H1 (cell line): ENCODE results near the gene HOXB7. TPM values are rescaled to one million over a fixed set of nuclear protein-coding genes. Genes with fewer than 3 reads are reported as not detected.

ENCODE experiments used
- CTCF ChIA-PET: fragments of 300-600 bp; sonication (Branson Sonifier 250); formaldehyde crosslinking; loops from one replicate; lab custom pipeline; 2021; ENCODE audit not compliant: partially characterized antibody; lab: Charles Lee
- POLR2A ChIA-PET: fragments of 300-600 bp; sonication (Branson Sonifier 250); formaldehyde crosslinking; loops from one replicate; lab custom pipeline; 2021; ENCODE audit warnings: inconsistent platforms; ENCODE audit not compliant: partially characterized antibody; lab: Charles Lee
- DNase-seq, 2 experiments: peaks; one replicate each; pipeline versions ENCODE4 v3.0.0 to v3.0.0-alpha.2; 2010 to 2022; ENCODE audit warnings: low spot score in 2 of 2, low read depth in 1 of 2, mixed read lengths in 1 of 2
- FAIRE-seq: peaks from 2 replicates; lab custom pipeline; 2011; peaks lifted over from hg19 to GRCh38; lab: Jason Lieb, UNC
- H2AFZ ChIP-seq: 2 replicates; pipeline ENCODE4 v1.8.1; 2012; ENCODE audit warnings: low read length, inconsistent platforms
- H2AK5ac ChIP-seq: 2 replicates; pipeline ENCODE4 v1.6.1; 2013; ENCODE audit warnings: low read depth, low read length
- H2BK120ac ChIP-seq: replicated peaks from 2 replicates; pipeline ENCODE3; 2013; ENCODE audit warnings: low read depth, low read length, inconsistent platforms
- H2BK12ac ChIP-seq: 2 replicates; pipeline ENCODE4 v1.6.1; 2013; ENCODE audit warnings: low read depth, low read length
- H2BK15ac ChIP-seq: 2 replicates; pipeline ENCODE4 v1.6.1; 2013; ENCODE audit warnings: low read length
- H2BK20ac ChIP-seq: 2 replicates; pipeline ENCODE4 v1.6.1; 2013; ENCODE audit warnings: low read length
- H2BK5ac ChIP-seq: 2 replicates; pipeline ENCODE4 v1.6.1; 2013; ENCODE audit warnings: low read depth, low read length
- H3K14ac ChIP-seq: 2 replicates; pipeline ENCODE4 v1.6.1; 2013; ENCODE audit warnings: inconsistent platforms; ENCODE audit not compliant: insufficient read length
- H3K18ac ChIP-seq: 2 replicates; pipeline ENCODE4 v1.6.1; 2013; ENCODE audit warnings: low read length; ENCODE audit errors: extremely low read depth
- H3K23ac ChIP-seq: 2 replicates; pipeline ENCODE4 v1.6.1; 2013; ENCODE audit warnings: inconsistent platforms; ENCODE audit not compliant: insufficient read length
- H3K23me2 ChIP-seq: 2 replicates; pipeline ENCODE4 v1.6.1; 2013; ENCODE audit warnings: low read depth, low read length
- H3K27ac ChIP-seq: 2 replicates; pipeline ENCODE4 v1.6.1; 2011; ENCODE audit warnings: low read depth, low read length, inconsistent platforms
- H3K27me3 ChIP-seq, 4 experiments: replicated peaks in 1 of 4; 1 replicate in 1 of 4; 2 replicates in 3 of 4; pipeline versions ENCODE4 v1.6.1 to v1.8.1; 2011 to 2013; ENCODE audit warnings: low read length in 3 of 4, mild to moderate bottlenecking in 3 of 4, inconsistent platforms in 2 of 4, mixed read lengths in 2 of 4, moderate library complexity in 1 of 4; ENCODE audit not compliant: control insufficient read depth in 3 of 4, insufficient read depth in 3 of 4; ENCODE audit errors: extremely low read depth in 1 of 4
- H3K36me3 ChIP-seq, 4 experiments: 2 replicates each; pipeline versions ENCODE4 v1.6.1 to v1.8.1; 2011 to 2013; ENCODE audit warnings: mild to moderate bottlenecking in 4 of 4, low read length in 3 of 4, moderate library complexity in 2 of 4, control low read depth in 1 of 4, inconsistent platforms in 1 of 4; ENCODE audit not compliant: insufficient read depth in 4 of 4, control insufficient read depth in 2 of 4
- H3K4ac ChIP-seq: replicated peaks from 2 replicates; pipeline ENCODE3; 2013; ENCODE audit warnings: low read length, low read depth, mixed read lengths, inconsistent platforms; ENCODE audit not compliant: insufficient read length
- H3K4me1 ChIP-seq, 4 experiments: replicated peaks in 1 of 4; 1 replicate in 1 of 4; 2 replicates in 3 of 4; pipeline versions ENCODE4 v1.6.1 to v1.8.1; 2011 to 2013; ENCODE audit warnings: low read length in 3 of 4, inconsistent platforms in 2 of 4, mixed read lengths in 1 of 4; ENCODE audit not compliant: insufficient read depth in 4 of 4, control insufficient read depth in 3 of 4
- H3K4me2 ChIP-seq, 2 experiments: 2 replicates each; pipeline versions ENCODE4 v1.6.1 to v1.8.1; 2011 to 2013; ENCODE audit warnings: low read depth in 2 of 2, low read length in 2 of 2, control low read depth in 1 of 2, inconsistent platforms in 1 of 2, mild to moderate bottlenecking in 1 of 2; ENCODE audit not compliant: insufficient read depth in 1 of 2
- H3K4me3 ChIP-seq, 4 experiments: fragments of 200-600, 300-600 bp in 1 of 4; sonication (generic), shearing (Covaris generic), sonication (Bioruptor Twin) in 1 of 4; 2 replicates each; pipeline versions ENCODE4 v1.5.1 to v1.8.1; 2011 to 2016; ENCODE audit warnings: low read length in 4 of 4, low read depth in 3 of 4, control low read depth in 2 of 4, inconsistent platforms in 2 of 4, mild to moderate bottlenecking in 2 of 4, mixed read lengths in 1 of 4, moderate library complexity in 1 of 4; ENCODE audit not compliant: insufficient read depth in 2 of 4; ENCODE audit errors: extremely low read depth in 1 of 4
- H3K56ac ChIP-seq: replicated peaks from 2 replicates; pipeline ENCODE3; 2013; ENCODE audit warnings: low read depth, mild to moderate bottlenecking, mixed read lengths, low read length, inconsistent platforms; ENCODE audit not compliant: insufficient read length
- H3K79me1 ChIP-seq: 2 replicates; pipeline ENCODE4 v1.6.1; 2013; ENCODE audit warnings: low read depth, low read length, control low read depth
- H3K79me2 ChIP-seq, 2 experiments: 2 replicates each; pipeline versions ENCODE4 v1.6.1 to v1.8.1; 2012 to 2013; ENCODE audit warnings: low read length in 2 of 2, mild to moderate bottlenecking in 2 of 2, inconsistent platforms in 1 of 2; ENCODE audit not compliant: insufficient read depth in 2 of 2, control insufficient read depth in 1 of 2
- H3K9ac ChIP-seq, 4 experiments: replicated peaks in 1 of 4; 1 replicate in 1 of 4; 2 replicates in 3 of 4; pipeline versions ENCODE4 v1.6.1 to v1.8.1; 2011 to 2013; ENCODE audit warnings: low read depth in 3 of 4, low read length in 3 of 4, control low read depth in 2 of 4, mild to moderate bottlenecking in 2 of 4, moderate library complexity in 2 of 4, inconsistent platforms in 1 of 4; ENCODE audit errors: extremely low read depth in 1 of 4
- H3K9me3 ChIP-seq, 2 experiments: 2 replicates each; pipeline versions ENCODE4 v1.6.1 to v1.8.1; 2012 to 2013; ENCODE audit warnings: mild to moderate bottlenecking in 2 of 2, moderate library complexity in 2 of 2, control low read depth in 1 of 2, inconsistent platforms in 1 of 2, low read depth in 1 of 2, low read length in 1 of 2, mixed read lengths in 1 of 2; ENCODE audit not compliant: insufficient read depth in 2 of 2
- H4K20me1 ChIP-seq, 2 experiments: replicated peaks in 1 of 2; 2 replicates each; pipeline versions ENCODE3 to v1.8.1; 2011 to 2013; ENCODE audit warnings: inconsistent platforms in 2 of 2, low read length in 2 of 2, mild to moderate bottlenecking in 1 of 2; ENCODE audit not compliant: insufficient read depth in 2 of 2, control insufficient read depth in 1 of 2
- H4K5ac ChIP-seq: 2 replicates; pipeline ENCODE4 v1.6.1; 2013; ENCODE audit warnings: low read length, low read depth, mixed read lengths, inconsistent platforms; ENCODE audit not compliant: insufficient read length
- H4K8ac ChIP-seq: 2 replicates; pipeline ENCODE4 v1.8.0; 2013; ENCODE audit warnings: mild to moderate bottlenecking, moderate library complexity, low read length, inconsistent platforms; ENCODE audit not compliant: insufficient read depth; ENCODE audit errors: extremely low read depth
- H4K91ac ChIP-seq: replicated peaks from 2 replicates; pipeline ENCODE3; 2013; ENCODE audit warnings: low read length, mixed read lengths, inconsistent platforms; ENCODE audit not compliant: insufficient read length
- KDM5A ChIP-seq: fragments of 200-600 bp; IDR thresholded peaks from 2 replicates; pipeline ENCODE4 v1.7.1; 2012; ENCODE audit warnings: mild to moderate bottlenecking, low read length, inconsistent platforms, mixed read lengths
- RNF2 ChIP-seq: fragments of 200-900, 300-1000 bp; sonication (generic); IDR thresholded peaks from 2 replicates; pipeline ENCODE4 v1.7.1; 2016; ENCODE audit warnings: borderline replicate concordance, low read depth, mild to moderate bottlenecking, antibody characterized with exemption, low read length; ENCODE audit not compliant: poor library complexity, severe bottlenecking; ENCODE audit errors: missing control alignments
- RXRA ChIP-seq: IDR thresholded peaks from 2 replicates; pipeline ENCODE4 v1.6.1; 2011; ENCODE audit warnings: low read depth, mild to moderate bottlenecking, low read length, moderate library complexity; ENCODE audit not compliant: insufficient read depth
- SRF ChIP-seq: IDR thresholded peaks from 2 replicates; pipeline ENCODE4 v1.6.1; 2011; ENCODE audit warnings: mild to moderate bottlenecking, low read depth, low read length, moderate library complexity
- SUZ12 ChIP-seq: fragments of 200-600 bp; sonication (generic); IDR thresholded peaks from 2 replicates; pipeline ENCODE4 v1.6.1; 2012; ENCODE audit warnings: mild to moderate bottlenecking, inconsistent platforms, low read length, moderate library complexity, mixed read lengths
- TCF12 ChIP-seq: IDR thresholded peaks from 2 replicates; pipeline ENCODE4 v1.6.1; 2011; ENCODE audit warnings: low read depth, mild to moderate bottlenecking, low read length
- WGBS, 2 experiments: shearing (Covaris generic) in 1 of 2; methylation state at CpG; one replicate each; pipeline versions ENCODE4 v1.1.6 to v1.1.7; 2013 to 2015; ENCODE audit warnings: low lambda C conversion rate in 2 of 2, mixed read lengths in 2 of 2, inconsistent platforms in 1 of 2, low coverage in 1 of 2, missing lambda C conversion rate in 1 of 2; ENCODE audit not compliant: insufficient replicate concordance in 2 of 2, insufficient coverage in 1 of 2, insufficient read length in 1 of 2; ENCODE audit errors: extremely low coverage in 1 of 2, missing lambda C conversion rate in 1 of 2; 5-methylcytosine and 5-hydroxymethylcytosine counted together
- polyA plus RNA-seq, 7 experiments: library from polyadenylated mRNA; depleted of rRNA in 3 of 7; stranded (reverse) in 5 of 7; unstranded in 2 of 7; fragments of >200 nt in 5 of 7; fragments of 200-250 nt in 2 of 7; gene quantifications; 1 replicate in 5 of 7; 2 replicates in 1 of 7; 4 replicates in 1 of 7; pipeline versions ENCODE4 v1.2.1 to v1.2.3, GENCODE V29; 2011 to 2013; ENCODE audit warnings: missing spikeins in 2 of 7, mixed read lengths in 2 of 7
- total RNA-seq: library from RNA; stranded (reverse); fragmentation: NEBNext Ultra II Directional; extraction: Animal tissue kit (Norgen Biotek cat#: 25700); gene quantifications from 2 replicates; pipeline ENCODE4 v1.2.1, GENCODE V29; 2021
- TF ChIP-seq, protein P1 (sequence below): IDR thresholded peaks from 2 replicates; pipeline ENCODE4 v1.6.1; 2012; ENCODE audit warnings: inconsistent platforms
- TF ChIP-seq, protein P2 (sequence below): IDR thresholded peaks from 2 replicates; pipeline ENCODE4 v1.6.1; 2011; ENCODE audit warnings: low read depth, mild to moderate bottlenecking, low read length; ENCODE audit not compliant: insufficient read depth
- TF ChIP-seq, protein P3 (sequence below): IDR thresholded peaks from 2 replicates; pipeline ENCODE4 v1.6.1; 2011; ENCODE audit warnings: low read length, improper control_type of control experiment

Gene HOXB7
- total and polyA plus RNA-seq, 2 of the 8 experiments (the other 6 are each of a cell fraction or from before 2014, with no cell fraction given), result not detected

DNA sequence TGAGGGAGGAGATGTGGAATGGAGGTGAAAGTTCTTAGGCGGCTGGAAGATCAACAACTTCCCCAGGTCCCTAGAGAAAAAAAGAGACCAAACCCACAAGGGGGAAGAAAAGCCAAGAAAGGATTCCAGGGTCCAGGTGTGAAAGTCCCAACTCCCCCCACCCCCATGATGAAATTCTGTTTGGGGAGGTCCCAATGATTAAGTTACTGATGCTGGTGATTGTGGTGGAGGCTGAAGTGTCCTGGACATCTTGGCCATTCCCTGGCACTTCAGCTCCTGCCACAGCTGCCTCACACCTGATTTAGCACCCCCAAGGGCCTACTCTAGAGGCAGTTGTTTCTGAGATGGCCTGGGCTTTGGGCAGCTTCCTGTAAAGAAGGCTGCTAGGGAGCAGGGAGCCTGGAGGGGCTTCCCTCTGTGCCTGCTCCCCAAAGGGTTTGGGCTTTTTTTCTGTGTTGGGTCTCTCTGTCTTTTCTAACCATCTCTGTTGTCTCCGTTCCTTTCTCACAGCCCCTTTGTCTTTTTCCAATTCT, 45.7 kb downstream of the HOXB7 start:
- H3K4me2 ChIP-seq, result peak overlapping the region in 1 of 2 experiments; percentile 7; a peak in 1 of 4 replicates
- CTCF ChIA-PET, result interaction anchor here (0.8 to 3.1 kb wide), 6 partner anchors 9 to 72 kb away, joined by 3 to 10 read pairs (median 4); no protein-coding TSS in a partner anchor
- H4K20me1 ChIP-seq, result peaks cover 2 to 34% of the 10 kb centered on the region in 2 experiments
- peaks cover 0 to 5% (median 0%) of the 10 kb centered on the region in 4 experiments; a peak in 1 of 8 replicates for H3K36me3 ChIP-seq
- H4K91ac ChIP-seq, result no peak overlapping the region
- H2BK12ac ChIP-seq, result peak overlapping the region; percentile 18; the same call in 1 of the 2 replicates
- no peak for FAIRE-seq
- no peak overlapping the region for H2BK5ac ChIP-seq
- H3K4me3 ChIP-seq, result no peak overlapping the region
- H3K4me1 ChIP-seq, result peaks cover 0 to 5% (median 4%) of the 10 kb centered on the region in 4 experiments; a peak in 5 of 7 replicates
- no peaks in the 10 kb centered on the region for H3K79me2 ChIP-seq
- no peak overlapping the region for H3K27ac ChIP-seq
- no peak overlapping the region for H3K18ac ChIP-seq
- H3K9ac ChIP-seq, result no peak overlapping the region
- peaks cover 99 to 100% (median 100%) of the 10 kb centered on the region in 4 experiments for H3K27me3 ChIP-seq
- peaks cover 4% of the 10 kb centered on the region; the same call in 1 of the 2 replicates for H3K23me2 ChIP-seq
- H3K9me3 ChIP-seq, result no peaks in the 10 kb centered on the region
- no peak overlapping the region for H3K4ac ChIP-seq
- POLR2A ChIA-PET, result no interaction called here
- no peak overlapping the region for H2AK5ac ChIP-seq
- H2BK120ac ChIP-seq, result no peak overlapping the region
- no peak overlapping the region for H4K5ac ChIP-seq
- no peak overlapping the region for H3K56ac ChIP-seq
- no peak overlapping the region for H3K14ac ChIP-seq
- H2AFZ ChIP-seq, result no peak overlapping the region
- 3% methylated on average over 2 of the region's 2 CpGs; no CpG with 5 or more reads in 1 of the 2 experiments for WGBS, 2 experiments
- H3K23ac ChIP-seq, result no peak overlapping the region
- H2BK20ac ChIP-seq, result no peak overlapping the region
- H4K8ac ChIP-seq, result no peak overlapping the region
- H2BK15ac ChIP-seq, result no peak overlapping the region
- no peak for DNase-seq
- H3K79me1 ChIP-seq, result no peaks in the 10 kb centered on the region
- TF ChIP-seq, protein P1, sequence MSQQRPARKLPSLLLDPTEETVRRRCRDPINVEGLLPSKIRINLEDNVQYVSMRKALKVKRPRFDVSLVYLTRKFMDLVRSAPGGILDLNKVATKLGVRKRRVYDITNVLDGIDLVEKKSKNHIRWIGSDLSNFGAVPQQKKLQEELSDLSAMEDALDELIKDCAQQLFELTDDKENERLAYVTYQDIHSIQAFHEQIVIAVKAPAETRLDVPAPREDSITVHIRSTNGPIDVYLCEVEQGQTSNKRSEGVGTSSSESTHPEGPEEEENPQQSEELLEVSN, result no peak
- TF ChIP-seq, protein P2, sequence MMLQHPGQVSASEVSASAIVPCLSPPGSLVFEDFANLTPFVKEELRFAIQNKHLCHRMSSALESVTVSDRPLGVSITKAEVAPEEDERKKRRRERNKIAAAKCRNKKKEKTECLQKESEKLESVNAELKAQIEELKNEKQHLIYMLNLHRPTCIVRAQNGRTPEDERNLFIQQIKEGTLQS, result no peak
- no peak for TF ChIP-seq SRF
- TF ChIP-seq SUZ12, result peak; percentile 92; the same call in 1 of the 2 replicates
- no peak for TF ChIP-seq TCF12
- no peak for TF ChIP-seq KDM5A
- TF ChIP-seq, protein P3, sequence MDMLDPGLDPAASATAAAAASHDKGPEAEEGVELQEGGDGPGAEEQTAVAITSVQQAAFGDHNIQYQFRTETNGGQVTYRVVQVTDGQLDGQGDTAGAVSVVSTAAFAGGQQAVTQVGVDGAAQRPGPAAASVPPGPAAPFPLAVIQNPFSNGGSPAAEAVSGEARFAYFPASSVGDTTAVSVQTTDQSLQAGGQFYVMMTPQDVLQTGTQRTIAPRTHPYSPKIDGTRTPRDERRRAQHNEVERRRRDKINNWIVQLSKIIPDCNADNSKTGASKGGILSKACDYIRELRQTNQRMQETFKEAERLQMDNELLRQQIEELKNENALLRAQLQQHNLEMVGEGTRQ, result no peak
- TF ChIP-seq RXRA, result no peak
- peak; percentile 78 for TF ChIP-seq RNF2
